Stimulated activated CD4-positive, alpha-beta T cell treated with anti-CD3 and anti-CD28 coated beads, Interleukin-2, amount 100 ng/mL, for 48 hours (primary cell): ENCODE data around the gene RTEL1.
"Not testable (repeated sequence)": the region's sequence is repeated elsewhere in the genome, so short reads cannot be mapped to it uniquely, and the experiment has no call there.

Experiments used
- DNase-seq, 2 donors: peaks; one replicate each; pipeline ENCODE4 v3.0.0-alpha.2; 2020

The RTEL1 gene

DNA sequence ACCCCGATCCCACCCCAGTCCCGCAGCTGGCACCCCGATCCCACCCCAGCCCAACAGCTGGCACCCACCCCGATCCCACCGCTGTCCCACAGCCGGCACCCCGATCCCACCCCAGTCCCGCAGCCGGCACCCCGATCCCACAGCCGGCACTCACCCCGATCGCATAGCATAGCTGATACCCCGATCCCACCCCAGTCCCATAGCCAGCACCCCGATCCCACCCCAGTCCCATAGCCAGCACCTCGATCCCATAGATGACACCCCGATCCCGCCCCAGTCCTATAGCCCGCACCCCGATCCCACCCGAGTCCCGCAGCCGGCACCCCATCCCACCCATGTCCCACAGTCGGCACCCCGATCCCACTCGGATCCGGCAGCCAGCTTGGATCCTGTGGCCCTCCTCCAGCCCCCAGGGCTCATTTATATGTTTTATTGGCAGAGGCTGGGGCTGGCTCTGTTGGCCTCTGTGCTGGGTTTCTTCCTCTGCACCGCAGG, 30.3 kb upstream of the RTEL1 start:
- DNase-seq, result no peak

DNA sequence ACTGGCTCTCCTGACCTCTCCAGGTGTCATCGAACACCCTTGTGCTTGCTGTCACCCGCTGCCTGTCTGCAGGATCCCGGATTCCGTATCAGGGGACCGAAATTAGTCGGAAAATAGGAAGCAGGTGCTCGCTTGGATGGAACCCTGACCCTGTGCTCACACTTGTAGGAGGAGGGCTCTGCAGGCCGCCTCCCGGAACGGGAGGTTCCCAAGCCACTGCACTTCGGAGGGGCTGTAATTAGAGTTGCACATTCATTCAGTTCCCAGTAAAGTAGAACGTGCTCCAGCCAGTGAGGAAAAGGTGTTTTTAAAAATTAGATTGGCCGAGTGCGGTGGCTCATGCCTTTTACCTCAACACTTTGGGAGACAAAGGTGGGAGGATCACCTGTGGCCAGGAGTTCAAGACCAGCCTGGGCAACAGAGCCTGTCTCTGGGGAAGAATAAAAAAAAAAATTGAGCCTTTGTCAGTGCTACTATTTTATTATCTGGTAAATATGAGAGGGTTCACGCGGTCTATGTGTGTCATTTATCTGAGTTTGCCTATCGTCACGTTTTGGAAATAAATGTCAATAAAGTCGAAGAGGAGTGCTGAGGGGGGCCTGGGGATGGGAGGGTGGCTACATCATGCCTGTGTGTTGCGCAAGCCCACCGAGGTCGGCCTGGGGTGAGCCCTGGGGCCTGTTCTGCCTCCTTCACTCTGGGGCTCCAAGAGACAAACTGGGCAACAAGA, 29.7 kb upstream of the RTEL1 start:
- DNase-seq, result peak; percentile 61 to 64

DNA sequence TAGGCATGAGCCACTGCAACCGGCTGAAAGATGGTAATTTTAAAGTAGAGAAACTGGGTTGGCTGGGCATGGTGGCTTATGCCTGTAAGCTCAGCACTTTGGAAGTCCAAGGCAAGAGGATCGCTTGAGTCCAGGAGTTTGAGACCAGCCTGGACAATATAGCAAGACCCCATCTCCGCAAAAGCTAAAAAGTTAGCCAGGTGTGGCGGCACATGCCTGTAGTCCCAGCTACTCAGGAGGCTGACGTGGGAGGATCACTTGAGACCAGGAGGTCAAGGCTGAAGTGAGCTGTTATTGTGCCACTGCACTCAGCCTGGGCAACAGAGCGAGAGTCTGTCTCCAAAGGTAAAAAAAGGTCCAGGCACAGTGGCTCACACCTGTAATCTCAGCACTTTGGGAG, 27.2 kb upstream of the RTEL1 start:
- not testable (repeated sequence) for DNase-seq

DNA sequence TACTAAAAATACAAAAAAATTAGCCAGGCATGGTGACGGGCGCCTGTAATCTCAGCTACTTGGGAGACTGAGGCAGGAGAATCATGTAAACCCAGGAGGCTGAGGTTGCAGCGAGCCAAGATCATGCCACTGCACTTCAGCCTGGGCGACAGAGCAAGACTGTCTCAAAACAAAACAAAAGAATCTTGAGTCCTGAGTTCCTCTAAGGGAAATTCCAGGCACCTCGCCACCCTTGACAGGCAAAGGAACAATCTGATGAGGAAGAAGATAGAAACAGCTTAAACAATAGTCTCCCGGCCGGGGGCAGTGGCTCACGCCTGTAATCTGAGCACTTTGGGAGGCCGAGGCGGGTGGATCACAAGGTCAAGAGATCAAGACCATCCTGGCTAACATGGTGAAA, 26.7 kb upstream of the RTEL1 start:
- not testable (repeated sequence) for DNase-seq

DNA sequence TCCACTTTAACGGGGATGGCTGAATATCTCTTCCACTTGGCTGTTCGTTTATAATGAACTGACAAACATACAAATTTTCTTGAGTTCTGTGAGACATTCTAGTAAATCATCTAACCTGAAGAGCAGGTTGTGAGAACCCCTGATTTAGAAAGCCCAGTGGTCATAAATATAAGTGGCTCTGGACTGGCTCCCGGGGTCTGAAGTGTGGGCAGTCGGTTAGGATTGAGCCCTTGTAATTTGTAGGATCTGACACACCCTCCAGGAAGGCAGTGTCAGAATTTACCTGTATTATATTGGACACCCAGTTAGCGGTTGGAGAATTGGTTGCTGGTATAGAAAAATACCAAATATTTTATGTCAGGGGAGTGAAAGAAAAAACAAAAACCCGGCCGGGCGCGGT, 24.4 kb upstream of the RTEL1 start:
- DNase-seq, result no peak

DNA sequence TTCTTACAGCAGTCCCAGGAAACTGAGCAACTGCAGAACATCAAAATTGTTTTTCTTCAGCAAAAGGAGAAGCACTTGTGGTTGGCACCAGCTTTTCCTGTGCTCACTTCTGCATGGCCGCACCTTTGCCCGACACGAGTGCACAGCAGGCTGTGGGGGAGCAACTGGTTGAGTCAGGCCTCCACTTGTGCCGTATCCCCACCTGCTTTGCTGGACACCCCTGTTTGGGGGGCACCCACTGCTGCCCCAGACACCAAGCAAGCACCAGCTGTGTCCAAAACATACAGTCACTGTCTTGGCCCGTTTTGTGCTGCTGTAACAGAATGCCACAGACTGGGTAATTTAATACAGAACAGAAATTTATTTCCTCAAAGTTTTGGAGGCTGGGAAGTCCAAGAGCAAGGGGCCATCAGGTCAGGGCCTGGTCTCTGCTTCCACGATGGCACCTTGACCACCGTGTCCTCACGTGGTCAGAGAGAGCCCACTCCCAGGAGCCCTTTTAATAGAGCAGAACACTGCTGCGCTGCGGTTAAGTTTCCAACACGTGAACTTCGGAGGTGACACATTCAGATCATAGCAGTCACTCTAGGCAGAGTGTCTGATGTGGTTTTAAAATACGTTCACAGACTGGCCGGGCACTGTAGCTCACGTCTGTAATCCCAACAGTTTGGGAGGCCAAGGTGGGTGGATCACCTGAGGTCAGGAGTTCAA, 22.5 kb upstream of the RTEL1 start:
- DNase-seq, result peak; percentile 52 to 53

DNA sequence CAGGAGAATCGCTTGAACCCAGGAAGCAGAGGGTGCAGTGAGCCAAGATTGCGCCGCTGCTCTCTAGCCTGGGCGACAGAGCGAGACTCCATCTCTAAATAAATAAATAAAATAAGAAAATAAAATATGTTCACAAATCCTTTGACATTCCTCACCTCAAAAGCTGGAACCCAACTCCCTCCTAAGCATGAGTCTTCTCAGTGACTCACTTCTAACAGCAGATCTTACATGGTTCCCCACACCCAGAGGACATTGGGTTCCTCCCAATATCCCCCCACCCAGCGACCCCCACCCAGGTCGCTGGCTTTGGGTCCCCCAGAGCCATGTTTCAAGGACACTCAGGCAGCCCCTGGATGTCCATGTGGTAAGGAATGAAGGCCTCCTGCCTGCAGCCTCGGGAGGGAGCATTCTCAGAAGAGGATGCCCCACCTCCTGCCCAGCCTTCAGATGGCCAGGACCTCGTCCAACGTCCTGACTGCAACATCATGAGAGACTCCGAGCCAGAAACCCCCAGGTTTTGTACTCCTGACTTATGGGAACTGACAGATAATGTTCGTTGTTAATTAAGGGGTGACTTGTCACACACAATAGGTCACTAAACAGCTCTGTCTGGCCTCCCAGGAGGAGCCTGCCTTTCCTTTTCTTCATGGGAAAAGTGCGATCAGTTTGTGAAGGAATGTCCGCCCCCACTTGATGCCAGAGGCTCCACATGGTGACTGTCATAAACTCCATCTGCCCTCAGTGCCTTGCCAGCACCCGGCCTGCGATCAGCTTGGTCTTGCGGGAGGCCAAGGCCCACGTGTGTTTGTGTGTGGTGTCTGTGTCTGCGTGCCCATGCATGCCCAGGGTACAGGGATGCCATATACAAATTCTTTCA, 21.1 kb upstream of the RTEL1 start:
- DNase-seq, result no peak

DNA sequence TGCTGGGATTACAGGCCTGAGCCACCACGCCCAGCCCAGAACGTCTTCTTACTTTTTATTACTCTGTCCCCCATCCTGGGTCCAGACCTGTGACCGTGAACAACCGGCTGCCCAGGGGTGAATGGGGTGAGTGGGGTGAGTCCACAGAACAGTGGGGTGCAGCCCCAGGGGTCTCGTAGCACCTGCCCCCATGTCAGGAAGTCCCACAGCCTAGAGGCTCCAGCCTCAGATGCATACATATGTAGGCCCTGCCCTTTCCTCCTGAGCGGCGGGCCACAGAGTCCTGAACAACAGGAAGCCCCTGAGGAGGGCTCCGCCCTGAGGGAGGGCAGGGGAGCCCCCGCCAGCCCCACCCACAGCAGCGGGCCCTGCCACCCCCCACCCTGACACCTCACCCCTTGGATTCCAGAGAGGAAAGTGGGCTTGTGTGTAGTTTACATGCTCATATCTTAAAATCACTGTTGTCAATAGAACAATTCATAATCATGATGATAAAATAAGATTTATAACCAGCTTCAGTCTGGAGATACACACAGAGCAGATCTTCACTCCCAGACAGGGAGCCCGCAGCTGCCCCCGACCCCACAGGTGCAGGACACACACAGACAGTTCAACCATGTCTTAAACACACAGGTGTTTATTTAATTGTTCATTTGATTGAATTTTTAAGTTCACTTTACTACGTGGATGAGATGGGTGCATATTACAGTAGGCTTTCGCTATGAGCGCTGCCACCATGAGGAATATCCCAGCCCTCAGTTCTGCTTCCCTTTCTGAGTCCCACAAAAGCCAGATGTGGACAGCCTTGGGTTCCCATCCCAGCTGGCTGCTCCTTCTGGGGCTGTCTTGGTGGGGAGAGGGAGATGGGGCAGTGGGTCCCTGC, 18.8 kb upstream of the RTEL1 start:
- DNase-seq, result peak; percentile 47 to 63

DNA sequence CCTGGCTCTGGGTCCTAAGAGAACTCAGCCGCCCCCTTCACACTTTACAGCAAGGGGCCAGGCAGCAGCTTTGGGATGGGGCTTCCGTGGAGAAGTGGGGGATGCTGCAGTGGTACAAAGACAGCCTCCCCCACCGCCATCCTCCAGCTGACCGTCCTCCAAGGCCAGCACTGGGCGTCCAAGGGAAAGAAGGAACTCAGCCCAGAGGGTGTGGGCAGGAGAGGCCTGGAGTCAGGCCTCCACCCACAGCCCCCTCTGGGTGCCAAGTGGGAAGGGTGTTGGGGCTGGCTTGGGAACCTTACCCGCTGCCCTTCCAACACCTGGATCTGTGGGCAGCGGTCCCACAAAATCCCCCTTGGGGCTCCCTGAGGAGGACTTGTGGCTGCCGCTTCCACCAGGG, 18.0 kb upstream of the RTEL1 start:
- no peak for DNase-seq

DNA sequence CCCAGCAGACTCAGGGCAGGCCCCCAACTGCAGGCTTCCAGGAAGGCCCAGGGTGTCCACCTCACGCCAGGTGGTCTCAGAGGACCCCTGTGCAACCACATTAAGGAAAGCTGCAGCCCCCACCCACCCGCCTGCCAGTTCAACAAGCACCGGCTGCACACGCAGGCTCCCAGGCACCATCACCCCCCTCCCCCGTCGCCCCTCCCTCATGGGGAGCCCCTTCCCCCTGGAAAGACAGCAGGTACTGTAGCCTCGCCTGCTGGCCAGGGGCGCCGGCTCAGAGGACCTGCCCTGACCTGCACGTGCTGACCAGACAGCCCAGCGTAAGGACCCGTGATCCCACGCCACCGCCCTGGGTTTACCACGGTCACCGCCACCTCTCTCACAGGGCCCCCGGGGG, 17.4 kb upstream of the RTEL1 start:
- not testable (repeated sequence) for DNase-seq

DNA sequence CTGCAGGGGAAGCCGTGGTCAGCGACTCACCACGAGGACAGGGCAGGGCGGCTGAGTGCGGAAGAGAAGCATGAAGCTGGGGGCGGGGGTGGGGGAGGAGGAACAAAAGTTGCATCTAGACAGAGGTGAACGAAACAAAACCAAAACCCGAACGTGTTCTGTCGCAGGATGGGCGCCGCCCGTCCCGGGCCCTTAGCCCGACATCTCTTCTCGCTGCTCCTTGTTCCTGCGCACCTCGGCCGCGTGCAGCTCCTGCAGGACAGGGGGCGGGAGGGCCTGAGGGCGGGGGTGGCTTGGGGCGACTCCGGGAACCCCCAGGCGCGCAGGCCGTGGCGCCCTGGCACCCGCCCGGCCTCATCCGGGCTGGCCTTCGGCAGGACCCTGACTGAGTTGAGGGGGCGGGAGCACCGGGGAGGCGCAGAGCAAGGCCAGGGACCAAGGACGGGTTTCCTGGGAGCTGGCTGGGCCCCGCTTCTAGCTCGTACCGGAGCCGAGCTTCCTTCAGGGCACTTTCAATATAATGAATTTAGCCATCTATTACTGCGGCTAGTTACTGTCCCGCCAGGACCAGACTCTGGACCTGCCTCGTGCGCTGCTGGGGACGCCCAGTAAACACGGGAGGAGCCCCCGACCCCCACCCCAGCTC, 16.8 kb upstream of the RTEL1 start:
- peak in 1 of 2 donors; percentile 44 for DNase-seq

DNA sequence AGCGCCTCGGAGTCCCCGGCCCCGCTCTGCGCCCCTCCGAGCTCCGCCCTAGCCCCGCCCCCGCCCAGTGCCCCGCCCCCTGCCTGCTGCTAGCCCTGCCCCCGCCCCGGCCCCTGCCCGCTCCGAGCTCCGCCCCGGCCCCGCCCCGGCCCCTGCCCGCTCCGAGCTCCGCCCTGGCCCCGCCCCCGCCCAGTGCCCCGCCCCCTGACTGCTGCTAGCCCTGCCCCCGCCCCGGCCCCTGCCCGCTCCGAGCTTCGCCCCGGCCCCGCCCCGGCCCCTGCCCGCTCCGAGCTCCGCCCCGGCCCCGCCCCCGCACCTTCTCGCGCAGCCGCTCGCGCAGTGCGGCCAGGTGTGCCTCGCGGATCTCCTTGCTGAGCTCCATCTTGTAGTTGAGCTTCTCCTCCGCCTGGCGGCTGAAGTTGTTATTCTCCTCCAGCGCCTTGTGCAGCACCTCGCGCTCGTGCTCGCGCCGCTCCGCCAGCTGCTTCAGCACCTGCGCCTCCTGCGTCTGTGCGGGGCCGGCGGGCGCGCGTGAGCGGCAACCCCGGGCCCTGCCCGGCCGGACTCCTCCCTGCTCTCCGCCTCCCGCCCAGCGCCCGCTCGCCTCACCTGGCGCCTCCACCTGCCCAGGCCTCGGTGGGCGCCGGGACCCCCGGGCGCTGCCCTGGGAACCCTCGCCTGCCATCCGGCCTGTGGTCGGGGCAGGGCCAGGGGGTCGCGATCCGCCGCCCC, 16.2 kb upstream of the RTEL1 start:
- peak; percentile 98 to 100 for DNase-seq

DNA sequence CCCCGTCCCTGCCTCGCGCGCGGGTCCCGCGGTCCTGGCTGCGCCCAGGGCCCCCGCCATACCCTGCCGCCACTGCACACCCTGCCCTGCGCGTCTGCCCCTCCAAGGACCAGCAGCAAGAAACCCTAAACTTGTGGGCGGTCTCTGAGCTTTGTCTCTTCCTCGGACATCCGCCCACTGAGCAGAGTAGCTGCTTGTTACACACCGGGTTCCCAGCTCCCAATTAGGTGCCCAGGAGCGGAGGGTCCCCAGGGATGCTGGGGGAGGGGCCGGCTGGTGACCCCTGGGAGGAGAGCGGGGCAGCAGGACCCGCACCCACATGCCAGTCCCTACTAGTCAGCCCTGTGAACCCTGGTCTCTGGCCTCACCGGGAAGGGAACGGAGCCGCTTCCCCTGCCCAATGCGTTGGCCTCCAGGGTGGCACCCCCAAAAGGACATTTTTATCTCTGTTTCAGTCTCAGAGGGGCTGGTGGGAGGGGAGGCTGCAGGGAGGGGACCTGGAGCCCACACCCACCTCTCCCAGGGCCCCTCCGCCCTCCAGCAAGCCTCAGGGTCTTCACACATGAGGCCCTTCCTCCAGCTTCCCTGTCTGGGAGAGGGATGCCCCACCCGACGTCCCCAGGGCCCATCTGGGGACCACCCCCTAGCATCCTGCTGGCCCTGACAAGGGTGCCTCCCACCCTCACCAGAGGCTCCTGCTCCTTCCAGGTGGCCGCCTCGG, 15.4 kb upstream of the RTEL1 start:
- no peak for DNase-seq

DNA sequence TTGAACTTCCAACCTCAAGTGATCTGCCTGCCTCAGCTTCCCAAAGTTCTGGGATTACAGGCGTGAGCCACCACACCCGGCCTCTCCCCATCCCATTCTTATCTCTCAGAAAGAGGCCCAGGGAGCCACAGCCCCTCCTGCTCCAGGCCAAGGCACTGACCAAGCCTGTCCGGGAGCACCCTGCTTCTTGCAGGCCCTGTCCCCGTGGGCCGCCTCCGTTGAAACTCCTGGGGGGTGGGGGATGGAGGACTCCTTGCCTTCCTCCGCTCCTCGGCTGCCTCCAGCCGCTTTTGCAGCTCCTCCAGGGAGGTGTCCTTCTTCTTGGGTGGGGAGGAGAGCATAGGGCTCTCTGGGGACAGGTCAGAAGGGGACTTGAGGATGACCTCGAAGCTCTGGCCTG, 14.6 kb upstream of the RTEL1 start:
- no peak for DNase-seq

DNA sequence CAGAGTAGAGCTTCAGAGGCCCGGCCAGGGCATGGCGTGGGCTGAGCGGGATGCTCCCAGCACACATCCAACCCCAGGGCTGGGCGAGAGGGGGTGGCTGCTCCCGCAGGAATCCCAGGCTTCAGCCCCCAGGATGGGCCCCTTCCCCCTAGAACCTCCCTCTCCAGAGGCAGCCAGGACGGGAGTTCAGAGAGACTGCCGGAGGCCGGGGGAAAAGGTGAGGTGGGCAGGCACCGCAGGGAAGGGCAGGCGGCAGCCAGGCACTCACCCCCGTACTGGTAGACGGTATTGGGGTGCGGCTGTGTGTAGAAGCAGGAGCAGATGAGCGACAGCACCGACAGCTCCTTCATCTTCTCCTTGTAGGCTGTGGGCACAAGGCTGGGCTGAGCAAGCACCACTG, 14.2 kb upstream of the RTEL1 start:
- DNase-seq, result no peak

DNA sequence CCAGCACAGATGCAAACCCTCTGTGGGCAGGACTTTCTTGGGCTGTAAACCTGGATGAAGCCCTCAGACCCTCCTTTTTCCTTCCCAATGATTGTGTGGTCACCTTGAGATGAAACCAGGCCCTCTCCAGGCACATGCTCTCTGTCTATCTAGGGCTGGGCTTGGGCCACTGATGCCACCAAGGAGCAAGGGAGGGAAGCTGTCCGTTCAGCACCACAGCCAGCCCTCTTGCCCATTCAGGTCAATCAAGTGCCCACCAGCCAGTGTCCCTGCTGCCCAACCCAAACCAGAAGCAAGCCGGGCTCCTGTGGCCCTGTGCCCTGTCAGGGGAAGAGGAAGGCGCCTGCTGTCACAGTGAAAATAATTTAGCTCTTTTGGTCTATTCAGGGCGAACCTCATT, 12.9 kb upstream of the RTEL1 start:
- DNase-seq, result no peak

DNA sequence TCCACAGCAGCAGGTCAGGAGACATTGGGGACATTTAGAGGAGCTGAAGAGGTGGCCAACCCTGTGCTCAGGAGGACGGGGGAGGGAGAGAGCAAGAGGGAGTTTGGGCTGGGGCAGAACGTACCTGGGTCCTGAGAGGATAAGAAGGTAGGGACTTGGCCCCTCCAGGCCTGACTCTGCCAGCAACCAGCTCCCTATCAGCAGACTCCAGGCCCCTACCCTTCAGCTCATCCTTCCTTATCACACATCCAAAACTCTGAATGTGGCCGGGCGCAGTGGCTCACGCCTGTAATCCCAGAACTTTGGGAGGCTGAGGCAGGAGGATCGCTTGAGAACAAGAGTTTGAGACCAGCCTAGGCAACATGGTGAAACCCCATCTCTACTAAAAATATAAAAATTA, 9.9 kb upstream of the RTEL1 start:
- DNase-seq, result no peak

DNA sequence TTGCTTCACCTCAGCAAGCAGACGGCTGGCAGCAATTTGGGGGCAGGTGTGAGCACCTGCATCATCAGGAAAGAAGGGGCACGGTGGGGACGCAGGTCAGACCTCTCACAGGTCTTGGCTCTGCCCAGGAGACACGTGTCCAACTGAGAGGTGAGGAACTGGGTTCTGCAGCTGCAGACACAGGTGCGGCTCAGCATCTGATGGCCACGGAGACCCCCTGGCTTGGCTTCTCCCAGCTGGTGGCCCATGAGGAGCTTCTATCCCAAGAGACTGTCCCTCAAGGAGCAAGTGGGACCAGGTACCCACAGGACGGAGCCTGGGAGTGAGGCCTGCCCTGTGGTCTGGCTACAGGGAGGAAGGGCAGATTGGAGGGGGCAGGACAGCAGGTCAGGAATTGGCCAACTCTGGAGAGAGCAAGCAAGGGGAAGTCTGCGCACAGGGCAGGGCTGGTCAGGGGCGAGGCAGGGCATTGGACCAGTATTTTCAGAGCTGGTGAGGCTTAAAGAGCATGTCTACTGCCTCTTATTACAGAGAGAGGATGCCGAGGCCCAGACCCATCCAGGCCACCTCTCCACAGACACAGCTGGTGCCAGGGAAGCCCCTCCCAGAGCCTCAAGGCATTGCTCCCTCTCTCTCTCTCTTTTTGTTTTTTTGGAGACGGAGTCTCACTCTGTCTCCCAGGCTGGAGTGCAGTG, 9.1 kb upstream of the RTEL1 start:
- no peak for DNase-seq

DNA sequence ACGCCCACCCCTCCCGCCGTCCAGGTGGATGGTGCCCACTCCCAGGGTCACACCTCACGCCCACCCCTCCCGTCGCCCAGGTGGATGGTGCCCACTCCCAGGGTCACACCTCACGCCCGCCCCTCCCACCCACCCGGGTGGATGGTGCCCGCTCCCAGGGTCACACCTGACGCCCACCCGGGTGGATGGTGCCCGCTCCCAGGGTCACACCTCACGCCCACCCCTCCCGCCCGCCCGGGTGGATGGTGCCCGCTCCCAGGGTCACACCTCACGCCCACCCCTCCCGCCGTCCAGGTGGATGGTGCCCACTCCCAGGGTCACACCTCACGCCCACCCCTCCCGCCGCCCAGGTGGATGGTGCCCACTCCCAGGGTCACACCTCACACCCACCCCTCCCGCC, 7.6 kb upstream of the RTEL1 start:
- not testable (repeated sequence) for DNase-seq

DNA sequence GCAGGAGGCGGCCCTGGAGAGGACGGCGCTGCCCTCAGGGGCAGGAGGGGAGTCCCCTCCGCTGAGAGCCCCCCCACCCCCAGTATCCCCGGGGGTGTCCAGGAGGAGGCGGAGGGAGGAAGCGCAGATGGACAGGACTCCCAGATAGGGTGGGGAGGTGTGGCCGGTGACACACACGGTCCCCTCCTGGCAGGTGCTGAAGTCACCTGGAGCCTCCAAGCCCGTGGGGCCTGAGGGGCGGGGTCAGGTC, 6.2 kb upstream of the RTEL1 start:
- no peak for DNase-seq
